Measurements from ENCODE around the gene IGF2BP2. TPM values are rescaled to one million over a fixed set of nuclear protein-coding genes. Genes with fewer than 3 reads are reported as not detected.

The IGF2BP2 gene
- total and polyA plus RNA-seq, 9 of the 15 experiments (the other 6 are each of a cell fraction or from before 2014, with no cell fraction given) = 3.2 to 59.6 (median 30.5) TPM

DNA sequence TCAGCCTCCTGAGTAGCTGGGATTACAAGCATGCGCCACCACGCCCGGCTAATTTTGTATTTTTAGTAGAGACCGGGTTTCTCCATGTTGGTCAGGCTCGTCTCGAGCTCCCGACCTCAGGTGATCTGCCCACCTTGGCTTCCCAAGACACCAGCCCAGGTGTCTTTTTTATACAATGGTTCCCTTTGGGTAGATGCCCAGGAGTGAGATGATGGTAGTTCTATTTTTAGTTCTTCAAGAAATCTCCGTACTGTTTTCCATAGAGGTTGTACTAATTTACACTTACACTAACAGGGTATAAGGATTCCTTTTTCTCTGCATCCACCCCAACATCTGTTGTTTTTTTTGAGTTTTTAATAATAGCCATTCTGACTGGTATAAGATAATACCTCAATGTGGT lies 94.3 kb downstream of the IGF2BP2 start:
- no peak overlapping the region for H2AFZ ChIP-seq (ENCODE audit: low read depth, low read length)
- ChIA-PET POLR2A (interaction anchor here (0.6 to 0.7 kb wide), 2 partner anchors 263 to 815 kb away, joined by 3 to 5 read pairs; no protein-coding TSS in a partner anchor), CTCF (ENCODE audit: low intra/inter-chr PET ratio) (no interaction called here)
- peaks cover 16% of the 10 kb centered on the region for H4K20me1 ChIP-seq (replicated peaks; ENCODE audit: control insufficient read depth, insufficient read depth, low read length)
- peaks cover 66% of the 10 kb centered on the region for H3K79me2 ChIP-seq (ENCODE audit: control insufficient read depth, insufficient read depth, low read length)
- H3K9me3 ChIP-seq (replicated peaks; ENCODE audit: control insufficient read depth, insufficient read depth, low read depth, low read length) = no peaks in the 10 kb centered on the region
- DNase-seq (ENCODE audit: extremely low read depth in 1 of 4, low spot score in 3 of 4) (no peak), ATAC-seq (no peak), FAIRE-seq (no peak)
- H3K27ac ChIP-seq (ENCODE audit: extremely low read depth, low read depth, low read length) = no peak overlapping the region
- no TSS peak for BruUV-seq (replicated peaks)
- no peaks in the 10 kb centered on the region for H3K36me3 ChIP-seq (ENCODE audit: control insufficient read depth, insufficient read depth, low read length)
- in situ Hi-C loops (cut with MboI) (no loop called here), intact Hi-C loops (cut with micrococcal nuclease) (loop anchor here (5.0 kb wide), 2 partner anchors 182 to 207 kb away; partner anchors contain the start of gene TRA2B)
- TF ChIP-seq ZBTB49 (CRISPR knock-in tag; IDR thresholded peaks at IDR 0.05; ENCODE audit: borderline replicate concordance) = no peak
- no peak for TF ChIP-seq CHD2 (IDR thresholded peaks at IDR 0.05; ENCODE audit: low read depth, low read length)
- no peak for TF ChIP-seq MBD2 (IDR thresholded peaks at IDR 0.05; ENCODE audit: borderline replicate concordance, low read depth)
- TF ChIP-seq XRCC5 (IDR thresholded peaks at IDR 0.05; ENCODE audit: low read depth, low read length) = no peak
- TF ChIP-seq PRMT5 (CRISPR knock-in tag; IDR thresholded peaks at IDR 0.05) = no peak
- TF ChIP-seq ARID1B (IDR thresholded peaks at IDR 0.05) = no peak
- no peaks in the 10 kb centered on the region for H3K27me3 ChIP-seq (ENCODE audit: control insufficient read depth in 2 of 2, insufficient read depth in 2 of 2, low read length in 2 of 2)
- H3K4me3 ChIP-seq = no peak overlapping the region
- H3K4me1 ChIP-seq (replicated peaks in 1 of 2; ENCODE audit: control insufficient read depth in 2 of 2, insufficient read depth in 2 of 2, low read length in 2 of 2) = peaks cover 12 to 31% of the 10 kb centered on the region in 2 experiments
- 89% methylated on average over 8 of the region's 8 CpGs for WGBS (ENCODE audit: insufficient coverage, low coverage, missing lambda C conversion rate)
- no peaks in the 10 kb centered on the region for H3K9me1 ChIP-seq (ENCODE audit: control insufficient read depth, insufficient read depth, low read length)
- H3K9ac ChIP-seq (ENCODE audit: insufficient read depth in 1 of 2, low read depth in 2 of 2, low read length in 2 of 2) = no peak overlapping the region
- H3K4me2 ChIP-seq (ENCODE audit: insufficient read depth, low read length) = no peak overlapping the region
